Measurements from ENCODE around the gene LGALS12. TPM values are rescaled to one million over a fixed set of nuclear protein-coding genes. Genes with fewer than 3 reads are reported as not detected.

LGALS12 gene
- total and polyA plus RNA-seq, 9 donors = 0.14 to 0.40 (median 0.25) TPM

DNA sequence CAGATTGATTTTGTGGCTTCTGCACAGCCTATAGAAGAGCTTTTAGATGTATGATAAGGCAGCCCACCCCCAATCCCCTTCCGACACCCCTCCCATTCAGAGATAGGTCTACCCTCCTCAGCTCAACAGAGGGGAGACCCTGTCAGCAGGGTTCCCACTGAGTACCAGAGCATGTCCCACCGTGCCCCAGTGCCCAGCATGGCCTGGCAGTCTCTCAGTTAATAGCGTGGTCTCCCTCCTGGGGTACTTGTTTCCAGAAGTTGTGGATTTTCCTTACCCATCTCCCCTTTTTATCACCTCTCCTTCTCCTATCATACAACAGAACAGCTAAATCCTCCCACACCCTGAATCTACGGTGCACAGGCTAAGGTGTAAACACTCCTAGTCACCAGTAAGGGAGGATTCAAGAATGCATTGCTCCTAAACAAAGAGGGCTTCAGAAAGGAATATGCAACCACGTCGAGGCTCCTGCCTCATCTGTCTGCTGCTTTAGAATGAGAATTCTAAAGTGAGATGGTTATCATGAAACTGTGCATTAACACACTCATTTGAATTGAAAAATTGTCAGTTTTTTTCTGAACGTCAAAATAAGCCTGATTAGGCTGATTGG, 50.6 kb downstream of the LGALS12 start:
- no peaks in the 10 kb centered on the region for H3K9me3 ChIP-seq (replicated peaks; ENCODE audit: control insufficient read depth, low read depth, low read length)
- H3K36me3 ChIP-seq (ENCODE audit: control insufficient read depth, insufficient read depth, low read length) = no peaks in the 10 kb centered on the region
- DNase-seq = no peak
- peaks cover 7% of the 10 kb centered on the region for H3K27me3 ChIP-seq (ENCODE audit: control insufficient read depth, insufficient read depth, low read length)
- H3K27ac ChIP-seq (ENCODE audit: low read length) = no peak overlapping the region
- WGBS (ENCODE audit: insufficient coverage) = 100% methylated on average over 2 of the region's 7 CpGs
- H3K4me3 ChIP-seq (ENCODE audit: low read length) = no peak overlapping the region
- peaks cover 8% of the 10 kb centered on the region for H3K4me1 ChIP-seq (ENCODE audit: control insufficient read depth, insufficient read depth, low read length)

DNA sequence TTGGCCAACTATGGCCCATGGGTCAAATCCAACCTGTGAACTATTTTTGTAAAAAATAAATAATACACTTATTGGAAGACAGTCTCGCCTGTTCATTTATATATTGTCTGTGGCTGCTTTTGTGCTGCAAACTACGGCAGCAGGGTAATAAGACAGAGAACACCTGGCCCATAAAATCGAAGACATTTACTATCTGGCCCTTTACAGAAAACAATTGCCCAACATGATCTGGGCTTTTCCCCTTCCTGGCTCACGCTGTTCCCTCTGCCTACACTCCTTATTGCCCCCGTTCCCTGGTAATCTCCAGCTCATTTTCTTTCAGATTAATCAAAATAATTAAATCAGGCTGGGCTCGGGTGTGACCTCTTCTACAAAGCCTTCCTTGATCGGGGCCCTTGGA, 51.7 kb downstream of the LGALS12 start:
- WGBS (ENCODE audit: insufficient coverage) = 41% methylated on average over 5 of the region's 7 CpGs
- H3K36me3 ChIP-seq (ENCODE audit: control insufficient read depth, insufficient read depth, low read length) = no peaks in the 10 kb centered on the region
- H3K4me1 ChIP-seq (ENCODE audit: control insufficient read depth, insufficient read depth, low read length) = peaks cover 3% of the 10 kb centered on the region
- H3K27ac ChIP-seq (ENCODE audit: low read length) = no peak overlapping the region
- H3K9me3 ChIP-seq (replicated peaks; ENCODE audit: control insufficient read depth, low read depth, low read length) = no peaks in the 10 kb centered on the region
- H3K27me3 ChIP-seq (ENCODE audit: control insufficient read depth, insufficient read depth, low read length) = peaks cover 7% of the 10 kb centered on the region
- no peak overlapping the region for H3K4me3 ChIP-seq (ENCODE audit: low read length)
- no peak for DNase-seq

DNA sequence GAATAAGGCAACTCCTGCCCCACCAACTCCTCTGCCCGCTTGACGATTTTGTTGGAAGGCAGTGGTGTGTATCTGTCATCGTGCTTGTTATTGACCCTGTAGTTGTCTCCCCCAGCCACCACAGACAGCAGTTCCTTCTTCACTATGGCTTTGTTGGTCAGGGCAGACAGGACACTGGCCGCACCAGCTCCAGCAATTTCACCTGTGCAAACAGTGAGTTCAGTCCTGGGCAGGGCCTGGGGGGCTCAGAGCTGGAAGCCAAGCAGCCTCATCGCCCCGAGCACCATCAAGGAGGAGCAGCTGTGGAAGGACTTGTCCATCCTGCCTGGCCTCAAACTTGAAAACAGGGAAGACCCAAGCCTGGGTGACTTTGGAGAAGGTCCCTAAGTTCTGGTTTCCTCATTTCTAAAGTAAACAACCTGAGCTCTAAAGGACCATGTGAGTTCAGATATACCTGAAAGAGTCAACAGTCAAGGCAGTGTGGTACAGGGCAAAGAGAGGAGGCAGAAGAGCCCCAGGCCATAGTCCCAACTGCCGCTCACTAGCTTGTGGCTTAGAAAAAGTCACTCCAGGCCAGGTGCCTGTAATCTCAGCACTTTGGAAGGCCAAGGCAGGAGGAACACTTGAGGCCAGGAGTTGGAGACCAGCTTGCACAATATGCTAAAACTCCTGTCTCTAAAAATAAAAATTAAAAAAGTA, 52.7 kb downstream of the LGALS12 start:
- WGBS (ENCODE audit: insufficient coverage) = 93% methylated on average over 4 of the region's 7 CpGs
- H3K27me3 ChIP-seq (ENCODE audit: control insufficient read depth, insufficient read depth, low read length) = peaks cover 7% of the 10 kb centered on the region
- peaks cover 2% of the 10 kb centered on the region for H3K4me1 ChIP-seq (ENCODE audit: control insufficient read depth, insufficient read depth, low read length)
- no peaks in the 10 kb centered on the region for H3K36me3 ChIP-seq (ENCODE audit: control insufficient read depth, insufficient read depth, low read length)
- H3K4me3 ChIP-seq (ENCODE audit: low read length) = no peak overlapping the region
- no peak for DNase-seq
- no peaks in the 10 kb centered on the region for H3K9me3 ChIP-seq (replicated peaks; ENCODE audit: control insufficient read depth, low read depth, low read length)
- no peak overlapping the region for H3K27ac ChIP-seq (ENCODE audit: low read length)

DNA sequence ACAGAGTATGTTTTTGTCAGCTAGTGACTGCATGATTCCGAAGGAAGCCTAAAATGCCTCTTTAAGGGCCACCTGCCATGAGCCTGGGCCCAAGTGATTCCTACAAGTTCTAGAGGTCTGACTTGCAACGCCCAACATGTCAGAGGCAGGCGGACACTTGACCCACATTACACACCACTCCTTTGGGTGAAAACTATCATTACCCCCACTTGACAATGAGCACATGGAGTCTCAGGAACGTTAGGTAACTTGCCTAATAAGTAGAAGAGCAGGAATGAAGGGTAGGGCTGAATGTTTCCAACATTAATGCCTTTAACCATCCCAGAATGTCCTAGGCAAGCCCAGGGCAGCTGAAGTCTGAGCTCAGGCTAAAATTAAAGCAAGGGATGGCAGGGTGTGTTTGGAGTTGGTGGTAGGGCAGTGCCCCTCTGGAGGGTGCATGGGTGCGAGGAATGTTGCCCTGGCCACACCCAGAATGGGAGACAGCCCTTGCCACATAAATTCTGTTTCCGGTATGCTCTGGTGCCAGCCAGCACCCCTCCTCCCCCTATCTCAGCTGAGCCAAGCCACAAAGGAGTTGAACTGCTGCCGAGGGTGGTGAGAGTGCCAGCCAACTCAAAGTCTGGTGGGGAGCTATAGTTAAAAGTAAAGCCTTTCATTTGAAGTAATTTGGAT, 54.8 kb downstream of the LGALS12 start:
- no peak for DNase-seq
- H3K4me1 ChIP-seq (ENCODE audit: control insufficient read depth, insufficient read depth, low read length) = no peaks in the 10 kb centered on the region
- H3K36me3 ChIP-seq (ENCODE audit: control insufficient read depth, insufficient read depth, low read length) = no peaks in the 10 kb centered on the region
- whole genome bisulfite sequencing (ENCODE audit: insufficient coverage) = 83% methylated on average over 1 of the region's 7 CpGs
- no peaks in the 10 kb centered on the region for H3K9me3 ChIP-seq (replicated peaks; ENCODE audit: control insufficient read depth, low read depth, low read length)
- peaks cover 3% of the 10 kb centered on the region for H3K27me3 ChIP-seq (ENCODE audit: control insufficient read depth, insufficient read depth, low read length)
- H3K27ac ChIP-seq (ENCODE audit: low read length) = no peak overlapping the region
- no peak overlapping the region for H3K4me3 ChIP-seq (ENCODE audit: low read length)

DNA sequence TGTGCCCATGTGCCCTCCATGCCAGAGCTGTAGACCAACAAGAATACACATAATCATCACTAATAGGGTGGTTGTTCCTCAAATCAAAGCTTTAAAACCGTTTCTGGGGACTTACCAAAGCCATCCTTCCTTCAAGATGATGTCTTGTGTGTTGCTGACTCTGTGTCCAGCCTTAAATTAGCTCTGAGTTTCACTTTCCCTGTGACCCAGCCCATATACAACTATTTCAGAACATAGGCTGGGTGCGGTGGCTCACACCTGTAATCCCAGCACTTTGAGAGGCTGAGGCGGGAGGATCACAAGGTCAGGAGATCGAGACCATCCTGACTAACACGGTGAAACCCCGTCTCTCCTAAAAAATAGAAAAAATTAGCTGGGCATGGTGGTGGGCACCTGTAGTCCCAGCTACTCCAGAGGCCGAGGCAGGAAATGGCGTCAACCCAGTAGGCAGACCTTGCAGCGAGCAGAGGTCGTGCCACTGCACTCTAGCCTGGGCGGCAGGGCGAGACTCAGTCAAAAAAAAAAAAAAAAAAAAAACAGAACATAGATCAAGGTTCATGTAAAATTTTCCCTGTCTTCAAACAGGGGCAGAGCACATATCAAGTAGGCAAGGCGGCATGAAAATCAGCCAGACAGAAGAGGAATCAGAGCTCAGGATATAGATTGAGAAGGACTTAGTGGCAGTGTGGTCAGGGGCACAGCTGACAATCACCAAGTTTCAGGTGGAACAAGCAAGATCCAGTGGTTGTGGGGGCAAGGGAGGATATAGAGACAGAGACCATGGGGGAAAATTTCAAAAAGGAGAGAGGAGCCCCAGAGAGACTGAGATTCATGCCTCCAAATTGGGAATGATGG, 57.5 kb downstream of the LGALS12 start, which contains the start of gene PLAAT2:
Gene PLAAT2, minus strand, starts transcription at position 179 of the 855 bp plus-strand sequence. Its CDS starts 55 bp downstream, at position 124.
- DNase-seq = no peak
- WGBS (ENCODE audit: insufficient coverage) = 100% methylated on average over 4 of the region's 13 CpGs

DNA sequence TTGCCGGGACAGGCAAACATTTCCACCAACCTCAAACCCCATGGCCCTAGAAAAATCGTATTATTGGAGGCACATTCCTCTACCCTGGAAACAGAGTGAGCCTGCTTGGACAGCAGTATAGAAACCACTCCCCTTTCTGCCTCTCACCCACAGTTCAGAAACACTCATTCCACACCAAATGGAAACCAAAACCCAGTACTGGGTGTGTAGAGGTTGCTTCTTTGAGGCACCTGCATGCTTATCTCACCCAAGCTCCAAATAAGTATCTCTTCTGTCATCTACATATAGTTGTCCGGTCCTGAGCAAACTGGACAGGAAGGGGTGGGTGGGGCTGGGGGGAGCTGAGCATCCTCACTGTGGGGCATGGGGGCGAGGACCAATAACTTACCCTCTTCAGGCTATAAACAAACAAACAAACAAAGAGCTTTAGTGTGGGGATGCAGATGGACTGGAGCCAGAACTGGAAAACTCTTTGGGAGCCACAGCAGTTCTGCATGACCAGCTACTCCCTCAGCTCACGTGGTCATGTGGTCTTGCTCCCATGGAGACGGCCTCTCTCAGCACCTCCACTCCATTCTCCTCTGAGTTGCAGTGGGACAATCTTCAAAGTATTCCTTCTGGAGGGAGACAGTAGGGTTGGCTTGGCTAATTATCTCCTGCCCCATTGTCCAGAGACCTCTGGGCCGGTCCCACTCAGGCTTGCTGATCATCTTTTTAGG, 58.3 kb downstream of the LGALS12 start:
- Histone ChIP-seq H3K27ac (ENCODE audit: low read length) (no peak overlapping the region), H3K36me3 (ENCODE audit: control insufficient read depth, insufficient read depth, low read length) (no peaks in the 10 kb centered on the region), H3K9me3 (replicated peaks; ENCODE audit: control insufficient read depth, low read depth, low read length) (no peaks in the 10 kb centered on the region), H3K4me1 (ENCODE audit: control insufficient read depth, insufficient read depth, low read length) (peaks cover 2% of the 10 kb centered on the region), H3K27me3 (ENCODE audit: control insufficient read depth, insufficient read depth, low read length) (no peaks in the 10 kb centered on the region), H3K4me3 (ENCODE audit: low read length) (no peak overlapping the region)
- WGBS (ENCODE audit: insufficient coverage) = no CpG with 5 or more reads among the region's 7 CpGs
- DNase-seq = no peak

More for the DNA sequence above, 57.5 kb downstream of the LGALS12 start, which contains the start of gene PLAAT2:
- Histone ChIP-seq H3K4me3 (ENCODE audit: low read length) (no peak within 1 kb of the TSS), H3K4me1 (ENCODE audit: control insufficient read depth, insufficient read depth, low read length) (peaks cover 2% of the 10 kb centered on the region), H3K27me3 (ENCODE audit: control insufficient read depth, insufficient read depth, low read length) (no peaks in the 10 kb centered on the region), H3K27ac (ENCODE audit: low read length) (no peak within 1 kb of the TSS), H3K9me3 (replicated peaks; ENCODE audit: control insufficient read depth, low read depth, low read length) (no peaks in the 10 kb centered on the region), H3K36me3 (ENCODE audit: control insufficient read depth, insufficient read depth, low read length) (no peaks in the 10 kb centered on the region)

DNA sequence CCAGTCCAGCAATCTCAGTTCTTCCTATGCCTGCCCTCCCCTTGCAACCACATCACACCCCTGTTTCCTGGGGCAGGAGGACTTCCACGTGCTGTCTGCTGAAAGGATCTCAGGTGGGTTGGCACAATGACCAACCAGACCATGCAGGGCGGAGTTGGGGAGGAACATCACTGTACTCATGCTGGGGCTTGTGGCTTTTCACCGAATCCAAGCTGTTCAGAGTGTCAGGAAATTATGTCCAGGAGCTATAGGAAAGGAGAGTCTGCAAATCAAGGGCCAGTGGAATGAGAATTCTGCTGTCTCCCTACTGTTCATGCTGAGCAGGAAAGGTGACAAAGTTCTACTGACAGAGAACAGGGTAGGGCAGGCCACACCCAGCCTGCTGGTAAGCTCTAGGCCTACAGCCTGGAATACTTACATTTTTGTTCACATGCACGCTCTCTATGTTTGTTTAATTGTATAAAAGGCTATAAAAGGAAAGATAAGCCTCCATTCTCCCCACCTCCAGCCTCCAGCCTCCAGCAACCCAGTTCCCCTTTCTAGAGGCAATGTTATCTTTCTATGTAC, 59.0 kb downstream of the LGALS12 start:
- H3K27ac ChIP-seq (ENCODE audit: low read length) = no peak overlapping the region
- WGBS (ENCODE audit: insufficient coverage) = 63% methylated on average over 3 of the region's 4 CpGs
- no peaks in the 10 kb centered on the region for H3K9me3 ChIP-seq (replicated peaks; ENCODE audit: control insufficient read depth, low read depth, low read length)
- DNase-seq = no peak
- no peak overlapping the region for H3K4me3 ChIP-seq (ENCODE audit: low read length)
- H3K4me1 ChIP-seq (ENCODE audit: control insufficient read depth, insufficient read depth, low read length) = peaks cover 2% of the 10 kb centered on the region
- H3K27me3 ChIP-seq (ENCODE audit: control insufficient read depth, insufficient read depth, low read length) = no peaks in the 10 kb centered on the region
- no peaks in the 10 kb centered on the region for H3K36me3 ChIP-seq (ENCODE audit: control insufficient read depth, insufficient read depth, low read length)
